ENCODE data around the gene RRP8. TPM values are rescaled to one million over a fixed set of nuclear protein-coding genes. Genes with fewer than 3 reads are reported as not detected.

RRP8 gene
- total RNA-seq, 1 experiment from 2014 or later, result 10.1 TPM

DNA sequence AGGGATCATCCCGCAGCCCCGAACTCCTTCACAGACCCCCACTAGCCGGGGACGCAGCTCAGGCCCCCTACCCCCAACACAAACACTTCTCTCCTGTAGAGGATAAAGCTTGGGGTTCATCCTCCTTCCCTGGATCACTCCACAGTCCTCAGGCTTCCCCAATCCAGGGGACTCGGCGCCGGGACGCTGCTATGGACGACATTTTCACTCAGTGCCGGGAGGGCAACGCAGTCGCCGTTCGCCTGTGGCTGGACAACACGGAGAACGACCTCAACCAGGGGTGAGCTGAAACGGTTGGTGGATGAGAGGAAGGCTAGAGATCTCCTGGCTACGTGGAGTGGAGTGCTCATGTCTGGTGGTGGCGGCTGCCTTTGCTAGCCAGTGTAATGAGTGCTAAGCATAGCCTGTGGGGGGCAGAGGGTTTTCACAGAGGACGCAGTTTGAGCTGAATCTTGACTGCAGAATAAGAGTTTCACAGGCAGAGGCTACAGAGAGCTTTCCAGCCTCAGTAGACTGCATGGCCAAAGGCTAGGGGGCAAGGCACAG, 738 bp upstream of the RRP8 start:
- H3K36me3 ChIP-seq (ENCODE audit: low read depth), result peaks cover 10% of the 10 kb centered on the region; the same call in 1 of the 2 replicates
- intact Hi-C loops (cut with micrococcal nuclease; ENCODE audit: unreplicated experiment), result loop anchor here (2.0 to 10.0 kb wide), 3 partner anchors 79 to 212 kb away; partner anchors contain the start of genes MRPL17, SMPD1 and TRIM3

DNA sequence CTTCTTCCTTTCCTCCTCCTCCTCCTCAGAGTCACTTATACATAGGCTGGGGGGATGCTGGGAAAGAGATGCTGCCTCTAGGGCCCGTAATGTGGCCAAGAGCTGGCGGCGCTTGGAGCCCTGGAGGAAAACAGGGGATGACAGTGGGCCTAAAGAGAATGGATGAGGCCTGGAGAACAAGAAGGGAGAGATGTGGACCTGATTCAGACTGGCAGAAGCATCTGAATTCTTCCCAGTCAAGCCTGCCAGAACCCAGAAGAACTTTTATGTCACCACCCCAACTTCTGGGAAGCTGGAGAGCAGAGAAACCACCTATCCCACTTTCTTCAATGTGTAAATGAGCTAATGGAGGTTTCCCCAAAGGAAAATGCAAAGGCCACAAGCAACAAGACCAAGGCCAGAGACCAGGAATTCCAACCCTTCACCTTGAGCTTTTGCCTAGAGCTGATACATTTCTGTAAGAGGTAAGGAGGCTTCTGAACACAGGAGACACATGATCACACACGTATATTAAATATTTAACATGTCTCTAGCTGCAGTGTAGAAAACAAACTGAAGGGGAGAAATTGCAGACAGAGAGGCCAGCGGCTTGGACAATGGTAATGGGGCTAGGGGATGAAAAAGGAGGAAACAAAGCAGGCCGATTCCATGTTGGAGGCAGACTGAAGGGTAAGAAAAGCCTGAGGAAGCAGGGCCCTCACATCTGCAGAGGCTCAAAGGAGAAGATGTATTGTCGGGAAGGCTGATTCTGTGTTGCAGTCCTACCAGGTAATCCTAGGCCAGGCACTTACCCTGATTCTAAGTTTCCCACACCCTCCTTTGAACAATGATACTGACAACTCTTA, 1.1 kb downstream of the RRP8 start:
- no peaks in the 10 kb centered on the region for H3K27me3 ChIP-seq (ENCODE audit: insufficient read depth, low read depth)
- intact Hi-C loops (cut with micrococcal nuclease; ENCODE audit: unreplicated experiment), result loop anchor here (5.0 to 10.0 kb wide), 2 partner anchors 128 to 210 kb away; partner anchors contain the start of genes SMPD1 and TRIM3
- H3K4me2 ChIP-seq, result peak overlapping the region; percentile 88
- peaks cover 48% of the 10 kb centered on the region for H3K79me2 ChIP-seq (ENCODE audit: low read depth)
- peak overlapping the region; percentile 88; the same call in 1 of the 2 replicates for H2AFZ ChIP-seq
- H3K9me2 ChIP-seq (ENCODE audit: insufficient read depth), result no peaks in the 10 kb centered on the region
- peaks cover 10% of the 10 kb centered on the region for H3F3A ChIP-seq (ENCODE audit: insufficient read depth, low read depth)
- DNase-seq, result no peak
- ChIA-PET CTCF (interaction anchor here (0.7 kb wide), 1 partner anchor 17 kb away, joined by 6 read pairs; the partner anchor contains the start of gene TPP1), POLR2A (ENCODE audit: unreplicated experiment) (no interaction called here)
- H3K36me3 ChIP-seq (ENCODE audit: low read depth), result 0 out of 2 replicates have a peak, but pooled peaks cover 6% of the 10 kb centered on the region
- no peak overlapping the region for H3K27ac ChIP-seq
- BruUV-seq (replicated peaks), result no TSS peak
- peaks cover 23% of the 10 kb centered on the region for H3K4me1 ChIP-seq (replicated peaks; ENCODE audit: insufficient read depth)
- TF ChIP-seq, protein P1, sequence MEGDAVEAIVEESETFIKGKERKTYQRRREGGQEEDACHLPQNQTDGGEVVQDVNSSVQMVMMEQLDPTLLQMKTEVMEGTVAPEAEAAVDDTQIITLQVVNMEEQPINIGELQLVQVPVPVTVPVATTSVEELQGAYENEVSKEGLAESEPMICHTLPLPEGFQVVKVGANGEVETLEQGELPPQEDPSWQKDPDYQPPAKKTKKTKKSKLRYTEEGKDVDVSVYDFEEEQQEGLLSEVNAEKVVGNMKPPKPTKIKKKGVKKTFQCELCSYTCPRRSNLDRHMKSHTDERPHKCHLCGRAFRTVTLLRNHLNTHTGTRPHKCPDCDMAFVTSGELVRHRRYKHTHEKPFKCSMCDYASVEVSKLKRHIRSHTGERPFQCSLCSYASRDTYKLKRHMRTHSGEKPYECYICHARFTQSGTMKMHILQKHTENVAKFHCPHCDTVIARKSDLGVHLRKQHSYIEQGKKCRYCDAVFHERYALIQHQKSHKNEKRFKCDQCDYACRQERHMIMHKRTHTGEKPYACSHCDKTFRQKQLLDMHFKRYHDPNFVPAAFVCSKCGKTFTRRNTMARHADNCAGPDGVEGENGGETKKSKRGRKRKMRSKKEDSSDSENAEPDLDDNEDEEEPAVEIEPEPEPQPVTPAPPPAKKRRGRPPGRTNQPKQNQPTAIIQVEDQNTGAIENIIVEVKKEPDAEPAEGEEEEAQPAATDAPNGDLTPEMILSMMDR (conservative IDR thresholded peaks at IDR 0.05), result no peak
- no peak for TF ChIP-seq EZH2 (IDR thresholded peaks at IDR 0.05; ENCODE audit: low read depth)
- no peaks in the 10 kb centered on the region for H3K9me3 ChIP-seq (ENCODE audit: insufficient read depth, low read depth)
- peak overlapping the region; percentile 98 for H3K4me3 ChIP-seq
- no peaks in the 10 kb centered on the region for H4K20me1 ChIP-seq (ENCODE audit: insufficient read depth)

More for the DNA sequence above, 738 bp upstream of the RRP8 start:
- peak overlapping the region; percentile 88 for H2AFZ ChIP-seq
- ChIA-PET CTCF (interaction anchor here (0.9 kb wide), 1 partner anchor 79 kb away, joined by 4 read pairs; the partner anchor contains the start of gene MRPL17), POLR2A (ENCODE audit: unreplicated experiment) (interaction anchor here (0.6 to 1.0 kb wide), 3 partner anchors 9 to 79 kb away, joined by 3 to 8 read pairs (median 4); partner anchors contain the start of gene MRPL17)
- H4K20me1 ChIP-seq (ENCODE audit: insufficient read depth), result no peaks in the 10 kb centered on the region
- no peaks in the 10 kb centered on the region for H3K27me3 ChIP-seq (ENCODE audit: insufficient read depth, low read depth)
- no peaks in the 10 kb centered on the region for H3K9me3 ChIP-seq (ENCODE audit: insufficient read depth, low read depth)
- peak overlapping the region; percentile 89 for H3K4me2 ChIP-seq
- H3K4me3 ChIP-seq, result peak overlapping the region; percentile 98
- BruUV-seq (replicated peaks), result TSS peak; percentile 62
- H3F3A ChIP-seq (ENCODE audit: insufficient read depth, low read depth), result peaks cover 16% of the 10 kb centered on the region
- peaks cover 48% of the 10 kb centered on the region for H3K79me2 ChIP-seq (ENCODE audit: low read depth)
- DNase-seq, result peak in 1 of 2 experiments; percentile 24
- TF ChIP-seq, protein P1 (conservative IDR thresholded peaks at IDR 0.05), result no peak
- no peak for TF ChIP-seq EZH2 (IDR thresholded peaks at IDR 0.05; ENCODE audit: low read depth)
- peak overlapping the region; percentile 51 for H3K27ac ChIP-seq
- peaks cover 28% of the 10 kb centered on the region for H3K4me1 ChIP-seq (replicated peaks; ENCODE audit: insufficient read depth)
- no peaks in the 10 kb centered on the region for H3K9me2 ChIP-seq (ENCODE audit: insufficient read depth)

DNA sequence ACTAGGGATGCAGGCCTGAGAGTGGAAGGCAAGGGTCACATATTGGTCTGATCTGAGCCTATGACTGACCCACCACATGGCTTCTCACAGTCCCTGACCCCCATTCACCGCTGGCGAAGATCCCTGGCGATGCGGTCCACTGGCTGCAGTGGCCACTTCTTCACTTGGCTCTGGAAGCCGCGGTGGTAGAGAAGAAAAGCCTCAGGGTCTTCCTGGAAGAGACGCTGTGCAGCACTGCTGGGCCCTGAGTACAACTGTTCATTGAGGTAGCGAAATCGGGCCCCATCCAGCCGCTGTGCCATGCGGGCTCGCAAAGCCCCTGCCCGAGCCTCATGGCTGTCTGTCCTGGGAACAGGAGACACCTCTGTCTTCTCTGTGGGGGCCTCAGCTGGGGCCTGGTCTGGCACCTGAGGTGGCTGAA, 2.4 kb downstream of the RRP8 start:
- no peak overlapping the region for H3K4me2 ChIP-seq
- no peaks in the 10 kb centered on the region for H3K27me3 ChIP-seq (ENCODE audit: insufficient read depth, low read depth)
- peaks cover 41% of the 10 kb centered on the region for H3K79me2 ChIP-seq (ENCODE audit: low read depth)
- H3K36me3 ChIP-seq (ENCODE audit: low read depth), result 0 out of 2 replicates have a peak, but pooled peaks cover 6% of the 10 kb centered on the region
- H4K20me1 ChIP-seq (ENCODE audit: insufficient read depth), result no peaks in the 10 kb centered on the region
- DNase-seq, result no peak
- peaks cover 12% of the 10 kb centered on the region for H3K4me1 ChIP-seq (replicated peaks; ENCODE audit: insufficient read depth)
- intact Hi-C loops (cut with micrococcal nuclease; ENCODE audit: unreplicated experiment), result loop anchor here (5.0 to 10.0 kb wide), 2 partner anchors 126 to 209 kb away; partner anchors contain the start of genes SMPD1 and TRIM3
- no peaks in the 10 kb centered on the region for H3K9me2 ChIP-seq (ENCODE audit: insufficient read depth)
- TF ChIP-seq, protein P1 (conservative IDR thresholded peaks at IDR 0.05), result no peak
- no peak for TF ChIP-seq EZH2 (IDR thresholded peaks at IDR 0.05; ENCODE audit: low read depth)
- H2AFZ ChIP-seq, result no peak overlapping the region
- no peaks in the 10 kb centered on the region for H3F3A ChIP-seq (ENCODE audit: insufficient read depth, low read depth)
- ChIA-PET POLR2A (ENCODE audit: unreplicated experiment) (no interaction called here), CTCF (no interaction called here)
- no peaks in the 10 kb centered on the region for H3K9me3 ChIP-seq (ENCODE audit: insufficient read depth, low read depth)
- BruUV-seq (replicated peaks), result no TSS peak
- no peak overlapping the region for H3K27ac ChIP-seq
- H3K4me3 ChIP-seq, result no peak overlapping the region
